Ovary (tissue), 3 donors: ENCODE data around the gene MDN1.

Source experiments
- EP300 ChIP-seq: sonication (generic); formaldehyde crosslinking; IDR thresholded peaks from one replicate; pipeline ENCODE4 v1.6.1; 2017; ENCODE audit warnings: antibody characterized with exemption
- POLR2A ChIP-seq: fragments of 450-650 bp; IDR thresholded peaks from one replicate; pipeline ENCODE4 v1.6.1; 2017; ENCODE audit warnings: antibody characterized with exemption, mild to moderate bottlenecking, moderate library complexity
- TF ChIP-seq, protein P1 (sequence below), 3 donors: fragments of 450-650 bp in 2 of 3; fragments of 200-600 bp in 1 of 3; IDR thresholded peaks; one replicate each; pipeline versions ENCODE4 v1.5.1 to v1.8.0; 2016 to 2022; ENCODE audit warnings: antibody characterized with exemption in 3 of 3, mild to moderate bottlenecking in 1 of 3
- donor health status: DM: no; HTN: no; CAD: no.

GRCh38 chr6:89667872-89668556, 151.6 kb downstream of the MDN1 start:
- TF ChIP-seq, protein P1, sequence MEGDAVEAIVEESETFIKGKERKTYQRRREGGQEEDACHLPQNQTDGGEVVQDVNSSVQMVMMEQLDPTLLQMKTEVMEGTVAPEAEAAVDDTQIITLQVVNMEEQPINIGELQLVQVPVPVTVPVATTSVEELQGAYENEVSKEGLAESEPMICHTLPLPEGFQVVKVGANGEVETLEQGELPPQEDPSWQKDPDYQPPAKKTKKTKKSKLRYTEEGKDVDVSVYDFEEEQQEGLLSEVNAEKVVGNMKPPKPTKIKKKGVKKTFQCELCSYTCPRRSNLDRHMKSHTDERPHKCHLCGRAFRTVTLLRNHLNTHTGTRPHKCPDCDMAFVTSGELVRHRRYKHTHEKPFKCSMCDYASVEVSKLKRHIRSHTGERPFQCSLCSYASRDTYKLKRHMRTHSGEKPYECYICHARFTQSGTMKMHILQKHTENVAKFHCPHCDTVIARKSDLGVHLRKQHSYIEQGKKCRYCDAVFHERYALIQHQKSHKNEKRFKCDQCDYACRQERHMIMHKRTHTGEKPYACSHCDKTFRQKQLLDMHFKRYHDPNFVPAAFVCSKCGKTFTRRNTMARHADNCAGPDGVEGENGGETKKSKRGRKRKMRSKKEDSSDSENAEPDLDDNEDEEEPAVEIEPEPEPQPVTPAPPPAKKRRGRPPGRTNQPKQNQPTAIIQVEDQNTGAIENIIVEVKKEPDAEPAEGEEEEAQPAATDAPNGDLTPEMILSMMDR (IDR thresholded peaks at IDR 0.05): no peak
- TF ChIP-seq POLR2A (no peak), EP300 (no peak)
